Effector CD4-positive, alpha-beta T cell (primary cell): ENCODE measurements around the gene PSMC1.

Experiments used
- DNase-seq: peaks from one replicate; pipeline ENCODE4 v3.0.0-alpha.2; 2020

PSMC1 gene

GRCh38 chr14:90302529-90303303 lies 46.4 kb downstream of the PSMC1 start:
- DNase-seq, result no peak

DNA sequence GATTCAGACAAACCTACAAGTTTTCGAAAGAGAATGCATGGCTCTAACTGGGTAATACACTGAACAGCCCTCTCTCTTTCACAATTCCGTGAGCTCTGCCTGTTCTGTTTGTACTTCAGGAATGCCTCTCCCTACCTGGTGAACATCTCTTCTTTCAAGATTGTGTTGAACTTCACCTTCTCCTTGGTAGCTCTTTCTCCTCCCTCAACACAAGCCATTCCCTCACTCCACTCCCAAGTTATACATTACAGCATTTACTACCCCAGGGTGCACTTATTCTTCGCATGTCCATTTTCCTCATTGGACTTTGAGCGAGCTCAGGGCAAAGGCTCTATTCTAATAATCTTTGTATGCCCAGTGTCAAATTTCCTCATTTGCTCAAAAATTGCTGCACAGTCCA lies 47.1 kb downstream of the PSMC1 start:
- DNase-seq, result no peak

DNA sequence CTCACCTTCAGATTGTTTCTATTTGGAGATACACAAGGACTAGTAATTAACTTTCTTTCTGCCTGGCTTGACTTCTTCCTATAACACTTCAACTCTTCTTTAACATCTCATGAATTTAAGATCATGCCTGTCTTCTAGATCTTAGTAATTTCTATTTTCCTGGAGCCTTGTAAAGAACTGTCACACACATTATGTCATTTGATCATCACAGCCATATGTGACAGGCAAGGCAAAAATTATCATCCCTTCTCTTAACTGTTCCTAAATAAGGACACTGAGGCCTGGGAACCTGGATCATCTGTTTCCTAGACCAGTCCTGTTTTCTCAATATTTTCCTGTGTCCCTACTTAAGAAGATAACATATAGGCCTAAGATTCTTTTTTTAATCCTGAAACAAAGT lies 48.1 kb downstream of the PSMC1 start:
- no peak for DNase-seq

- DNase-seq, result no peak
Observed at GRCh38 chr14:90305176-90305601, 48.8 kb downstream of the PSMC1 start.

GRCh38 chr14:90308561-90308960 lies 52.2 kb downstream of the PSMC1 start:
- no peak for DNase-seq

DNA sequence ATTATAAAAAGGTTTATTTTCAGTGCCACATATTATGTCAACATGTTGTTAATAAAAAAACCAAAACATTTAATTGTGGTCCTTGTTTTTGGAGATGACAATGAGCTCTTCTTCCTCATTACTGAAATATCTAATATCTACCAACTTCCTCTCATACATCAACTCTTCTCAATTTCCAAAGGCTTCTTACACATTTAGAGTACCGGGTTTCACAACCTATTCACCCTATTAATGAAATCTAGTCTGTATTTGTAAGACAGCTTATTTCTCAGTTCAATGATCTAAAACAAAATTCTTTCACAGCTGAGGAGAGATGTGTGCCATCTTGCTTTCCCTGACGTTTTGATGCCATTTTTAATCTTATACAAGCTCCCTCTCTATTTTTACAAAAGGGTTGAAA lies 60.9 kb downstream of the PSMC1 start:
- no peak for DNase-seq

DNA sequence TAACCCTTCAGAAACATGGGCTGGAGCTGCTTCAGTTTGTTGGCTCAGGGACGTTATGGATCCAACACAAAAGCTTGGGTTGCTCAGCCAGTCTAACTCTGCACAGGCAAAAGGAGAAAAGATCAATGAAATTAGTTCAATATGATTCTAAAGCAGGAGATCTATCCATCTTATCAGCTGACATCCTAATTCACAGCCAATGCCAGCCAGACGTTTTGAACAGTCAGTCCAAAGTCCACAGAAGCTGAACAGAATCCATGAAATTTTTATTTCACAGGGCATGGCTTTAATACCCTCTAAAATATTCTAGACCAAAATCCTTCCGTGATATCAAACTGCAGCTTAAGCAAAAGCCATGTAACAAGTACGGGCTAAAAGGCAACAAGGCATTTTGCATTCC lies 61.7 kb downstream of the PSMC1 start:
- no peak for DNase-seq

DNA sequence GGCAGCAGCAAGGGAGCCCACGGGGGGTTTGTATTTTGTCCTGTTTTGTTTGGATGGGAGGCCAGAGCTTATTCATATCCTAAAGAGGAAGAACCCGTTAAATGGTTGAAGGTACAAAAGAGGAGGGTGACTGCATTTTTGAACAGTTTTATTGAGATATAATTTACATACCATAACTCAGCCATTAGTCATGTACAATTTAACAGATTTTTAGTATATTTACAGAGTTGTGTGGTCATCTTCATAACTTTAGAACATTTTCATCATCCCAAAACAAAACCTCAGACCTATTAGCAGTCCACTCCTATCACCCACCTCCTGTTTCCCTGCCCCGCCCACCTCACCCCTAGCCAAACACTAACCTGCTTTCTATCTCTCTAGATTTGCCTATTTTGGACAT lies 62.8 kb downstream of the PSMC1 start:
- DNase-seq, result no peak

DNA sequence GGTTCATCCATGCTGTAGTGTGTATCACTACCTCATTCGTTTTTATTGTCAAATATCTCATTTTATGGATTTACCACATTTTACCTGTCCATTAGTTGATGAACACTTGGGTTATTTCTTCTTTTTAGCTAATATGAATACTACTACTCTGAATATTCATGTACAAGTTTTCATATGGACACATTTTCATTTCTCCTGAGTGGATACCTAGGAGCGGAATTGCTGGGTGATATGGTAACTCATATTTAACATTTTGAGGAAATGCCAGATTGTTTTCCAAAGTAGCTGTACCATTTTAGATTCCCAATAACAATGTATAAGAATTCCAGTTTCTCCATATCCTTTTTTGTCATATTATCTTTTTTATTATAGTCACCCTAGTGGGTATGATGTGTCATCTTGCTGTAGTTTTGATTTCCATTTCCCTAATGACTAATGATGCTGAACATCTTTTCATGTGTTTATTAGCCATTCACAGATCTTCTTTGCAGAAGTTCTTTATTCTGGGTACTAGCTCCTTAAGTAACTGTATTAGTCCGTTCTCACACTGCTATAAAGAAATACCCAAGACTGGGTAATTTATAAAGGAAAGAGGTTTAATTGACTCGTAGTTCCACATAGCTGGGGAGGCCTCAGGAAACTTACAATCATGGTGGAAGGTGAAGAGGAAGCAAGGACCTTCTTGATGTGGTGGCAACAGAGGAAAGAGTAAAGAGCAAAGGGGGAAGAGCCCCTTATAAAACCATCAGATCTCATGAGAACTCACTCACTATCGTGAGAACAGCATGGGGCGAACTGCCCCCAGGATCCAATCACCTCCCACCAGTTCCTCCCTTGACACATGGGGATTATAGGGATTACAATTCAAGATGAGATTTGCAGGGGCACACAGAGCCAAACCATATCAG lies 63.5 kb downstream of the PSMC1 start:
- no peak for DNase-seq

DNA sequence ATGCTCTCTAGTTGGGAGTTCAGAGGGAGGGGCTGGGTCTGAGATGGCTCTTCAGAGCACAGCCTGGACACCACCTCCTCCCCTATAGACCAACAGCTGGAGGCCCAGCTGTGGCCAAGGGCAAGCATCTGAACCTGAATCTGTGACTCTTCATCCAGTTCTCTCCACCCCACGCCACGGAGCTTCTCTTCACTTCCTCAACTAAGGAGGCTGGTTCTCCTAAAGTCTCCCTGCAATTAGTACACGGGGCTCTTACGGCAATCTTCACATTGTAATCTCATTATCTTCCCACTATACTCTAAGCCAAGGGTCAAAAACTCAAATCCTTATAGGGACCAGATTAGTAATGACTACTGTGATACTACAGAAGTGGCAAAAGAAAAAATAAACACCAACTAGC lies 65.5 kb downstream of the PSMC1 start:
- no peak for DNase-seq
